Loucy (cell line): Measurements from ENCODE around the gene DKK1.

ENCODE experiments used
- H2AFZ ChIP-seq: fragments of 200-600 bp; sonication (generic); 2 replicates; pipeline ENCODE4 v1.6.0; 2016; ENCODE audit warnings: antibody characterized with exemption, mild to moderate bottlenecking, low read length, moderate library complexity
- H3F3A ChIP-seq: fragments of 200-600 bp; 2 replicates; pipeline ENCODE4 v1.6.0; 2016; ENCODE audit warnings: antibody characterized with exemption, low read depth, mild to moderate bottlenecking
- H3K27me3 ChIP-seq: fragments of 200-600 bp; sonication (generic); 2 replicates; pipeline ENCODE4 v1.6.1; 2014; ENCODE audit warnings: low read length, mild to moderate bottlenecking; ENCODE audit not compliant: insufficient read depth, poor library complexity, severe bottlenecking
- H3K36me3 ChIP-seq: fragments of 200-600 bp; sonication (generic); 2 replicates; pipeline ENCODE4 v1.6.1; 2016; ENCODE audit warnings: low read length; ENCODE audit not compliant: insufficient read depth
- H3K4me1 ChIP-seq: fragments of 200-600 bp; sonication (generic); 2 replicates; pipeline ENCODE4 v1.5.1; 2014; ENCODE audit warnings: low read length, mild to moderate bottlenecking; ENCODE audit not compliant: insufficient read depth, poor library complexity, severe bottlenecking
- H3K4me2 ChIP-seq: fragments of 200-600 bp; sonication (generic); 2 replicates; pipeline ENCODE4 v1.6.0; 2014; ENCODE audit warnings: antibody characterized with exemption, low read length, low read depth, mild to moderate bottlenecking; ENCODE audit not compliant: poor library complexity, severe bottlenecking
- H3K4me3 ChIP-seq: fragments of 200-600 bp; sonication (generic); 2 replicates; pipeline ENCODE4 v1.5.1; 2014; ENCODE audit warnings: low read length, mild to moderate bottlenecking, mixed read lengths; ENCODE audit not compliant: poor library complexity, severe bottlenecking
- H3K79me2 ChIP-seq: fragments of 200-600 bp; sonication (generic); 2 replicates; pipeline ENCODE4 v1.6.1; 2014; ENCODE audit warnings: low read length; ENCODE audit not compliant: insufficient read depth
- H3K9ac ChIP-seq: fragments of 200-600 bp; sonication (generic); 2 replicates; pipeline ENCODE4 v1.6.0; 2014; ENCODE audit warnings: mild to moderate bottlenecking, low read depth, low read length, moderate library complexity; ENCODE audit not compliant: poor library complexity, severe bottlenecking
- H3K9me2 ChIP-seq: fragments of 200-600 bp; sonication (generic); replicated peaks from 2 replicates; pipeline ENCODE4 v1.6.1; 2016; ENCODE audit warnings: low read depth, low read length, mixed read lengths
- H3K9me3 ChIP-seq: fragments of 200-600 bp; sonication (generic); 2 replicates; pipeline ENCODE4 v1.6.1; 2014; ENCODE audit warnings: mild to moderate bottlenecking, antibody characterized with exemption, low read length, low read depth; ENCODE audit not compliant: insufficient read depth
- H4K20me1 ChIP-seq: fragments of 200-600 bp; sonication (generic); 2 replicates; pipeline ENCODE4 v1.6.0; 2014; ENCODE audit warnings: antibody characterized with exemption, low read length, mild to moderate bottlenecking; ENCODE audit not compliant: insufficient read depth, poor library complexity, severe bottlenecking
- CTCF ChIP-seq: fragments of 200-600 bp; sonication (generic); conservative IDR thresholded peaks from 2 replicates; pipeline ENCODE4 v1.5.1; 2014; ENCODE audit warnings: mild to moderate bottlenecking, antibody characterized with exemption, low read length
- EZH2phosphoT487 ChIP-seq: fragments of 200-600 bp; IDR thresholded peaks from 2 replicates; pipeline ENCODE4 v1.6.1; 2018; ENCODE audit warnings: antibody characterized with exemption, mild to moderate bottlenecking, moderate library complexity, borderline replicate concordance

The DKK1 gene

DNA sequence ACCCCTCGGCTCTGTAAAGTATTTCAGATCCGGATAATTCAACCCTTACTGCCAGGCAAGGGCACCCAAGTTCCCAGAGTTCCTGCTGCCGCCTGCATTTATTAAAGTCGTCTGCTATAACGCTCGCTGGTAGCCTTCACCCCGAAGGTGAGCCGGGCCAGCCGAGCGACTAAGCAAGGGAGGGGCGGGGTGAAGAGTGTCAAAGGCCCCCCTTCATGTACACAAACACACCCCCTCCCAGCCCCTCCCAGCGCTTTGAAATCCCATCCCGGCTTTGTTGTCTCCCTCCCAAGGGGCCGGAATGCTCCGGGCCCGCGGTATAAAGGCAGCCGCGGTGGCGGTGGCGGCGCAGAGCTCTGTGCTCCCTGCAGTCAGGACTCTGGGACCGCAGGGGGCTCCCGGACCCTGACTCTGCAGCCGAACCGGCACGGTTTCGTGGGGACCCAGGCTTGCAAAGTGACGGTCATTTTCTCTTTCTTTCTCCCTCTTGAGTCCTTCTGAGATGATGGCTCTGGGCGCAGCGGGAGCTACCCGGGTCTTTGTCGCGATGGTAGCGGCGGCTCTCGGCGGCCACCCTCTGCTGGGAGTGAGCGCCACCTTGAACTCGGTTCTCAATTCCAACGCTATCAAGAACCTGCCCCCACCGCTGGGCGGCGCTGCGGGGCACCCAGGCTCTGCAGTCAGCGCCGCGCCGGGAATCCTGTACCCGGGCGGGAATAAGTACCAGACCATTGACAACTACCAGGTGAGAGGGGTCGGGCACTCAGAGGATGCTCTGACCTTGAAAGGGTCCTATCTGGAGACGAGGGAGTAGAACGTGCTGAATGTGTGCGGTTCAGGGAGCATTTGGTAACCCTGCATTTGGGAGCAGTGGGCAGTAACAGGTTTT lies at the start of gene DKK1:
Gene DKK1, plus strand, starts transcription at position 349 of the 889 bp plus-strand sequence. Its CDS starts 154 bp downstream, at position 503.
- Histone ChIP-seq H3K4me1 (no peaks in the 10 kb centered on the region), H3K9ac (no peak within 1 kb of the TSS), H3F3A (no peaks in the 10 kb centered on the region), H3K9me2 (no peaks in the 10 kb centered on the region), H3K27me3 (peaks cover under 1% of the 10 kb centered on the region), H3K4me3 (no peak within 1 kb of the TSS), H4K20me1 (no peaks in the 10 kb centered on the region), H3K9me3 (no peaks in the 10 kb centered on the region), H3K79me2 (no peaks in the 10 kb centered on the region), H2AFZ (no peak within 1 kb of the TSS), H3K36me3 (no peaks in the 10 kb centered on the region), H3K4me2 (no peak within 1 kb of the TSS)
- TF ChIP-seq EZH2phosphoT487 (no peak), CTCF (no peak)

GRCh38 chr10:52265131-52265926 lies 48.8 kb upstream of the DKK1 start:
- Histone ChIP-seq H3K4me3 (no peak overlapping the region), H3K27me3 (no peaks in the 10 kb centered on the region), H3K79me2 (no peaks in the 10 kb centered on the region), H3K4me1 (no peaks in the 10 kb centered on the region), H3K4me2 (no peak overlapping the region), H3K9ac (no peak overlapping the region), H4K20me1 (no peaks in the 10 kb centered on the region), H3F3A (no peaks in the 10 kb centered on the region), H3K36me3 (no peaks in the 10 kb centered on the region), H3K9me3 (no peaks in the 10 kb centered on the region), H3K9me2 (no peaks in the 10 kb centered on the region), H2AFZ (no peak overlapping the region)
- TF ChIP-seq EZH2phosphoT487 (no peak), CTCF (no peak)

DNA sequence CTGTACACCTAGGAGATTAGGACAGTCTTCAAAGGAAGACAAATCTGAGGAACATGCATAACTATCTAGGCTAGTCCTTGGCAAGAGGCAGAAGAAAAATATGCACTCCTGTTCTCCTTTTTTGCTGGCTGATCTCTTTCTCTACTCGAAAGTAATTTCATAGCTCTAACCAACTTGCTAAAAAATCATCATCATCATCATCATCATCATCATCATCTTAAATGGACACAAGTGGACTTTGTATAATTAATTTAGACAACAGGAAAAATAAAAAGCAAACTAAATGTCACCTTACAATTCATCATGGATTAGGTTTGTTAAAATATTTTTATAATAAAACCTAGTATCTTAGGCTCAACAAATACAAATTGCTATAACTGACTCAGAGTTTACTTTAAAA lies 47.2 kb upstream of the DKK1 start:
- TF ChIP-seq EZH2phosphoT487 (no peak), CTCF (no peak)
- H4K20me1 ChIP-seq = no peaks in the 10 kb centered on the region
- no peak overlapping the region for H3K4me3 ChIP-seq
- H3K9ac ChIP-seq = no peak overlapping the region
- H3K9me3 ChIP-seq = no peaks in the 10 kb centered on the region
- no peaks in the 10 kb centered on the region for H3K27me3 ChIP-seq
- no peak overlapping the region for H2AFZ ChIP-seq
- H3F3A ChIP-seq = no peaks in the 10 kb centered on the region
- H3K4me2 ChIP-seq = no peak overlapping the region
- H3K4me1 ChIP-seq = no peaks in the 10 kb centered on the region
- no peaks in the 10 kb centered on the region for H3K36me3 ChIP-seq
- H3K79me2 ChIP-seq = no peaks in the 10 kb centered on the region
- no peaks in the 10 kb centered on the region for H3K9me2 ChIP-seq
